Measurements from ENCODE around the gene SPSB4.

SPSB4 gene

DNA sequence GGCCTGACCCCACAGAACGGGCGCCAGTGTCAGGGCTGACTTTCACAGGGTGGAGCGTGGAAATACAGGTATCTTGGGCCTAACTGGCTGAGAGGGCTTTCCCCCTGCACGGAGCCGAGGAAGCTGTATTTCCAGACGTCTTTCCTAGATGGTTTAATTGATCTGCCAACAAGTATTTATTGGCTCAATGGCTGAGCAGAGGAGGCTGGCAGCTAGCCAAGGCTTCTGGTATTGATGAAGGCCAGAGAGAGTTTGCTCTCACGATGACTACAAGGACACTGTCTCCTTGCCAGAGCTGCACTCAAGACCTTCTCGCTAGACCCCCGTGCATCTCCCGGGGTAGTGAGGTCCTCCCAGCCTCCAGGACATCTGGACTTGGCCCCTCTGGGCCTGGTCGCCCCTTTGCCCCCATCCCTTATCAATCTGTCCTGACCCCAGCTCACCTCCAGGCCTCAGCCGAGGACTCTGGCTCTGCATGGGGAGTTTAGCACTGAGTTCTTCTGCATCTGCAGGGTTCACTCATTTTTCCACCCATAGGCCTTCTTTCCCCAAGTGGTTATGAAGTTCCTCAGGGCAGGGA lies 20.6 kb downstream of the SPSB4 start:
- DNase-seq (ENCODE audit: low read depth): no peak
- no peak overlapping the region for H3K4me3 ChIP-seq (ENCODE audit: low read depth, low read length)

DNA sequence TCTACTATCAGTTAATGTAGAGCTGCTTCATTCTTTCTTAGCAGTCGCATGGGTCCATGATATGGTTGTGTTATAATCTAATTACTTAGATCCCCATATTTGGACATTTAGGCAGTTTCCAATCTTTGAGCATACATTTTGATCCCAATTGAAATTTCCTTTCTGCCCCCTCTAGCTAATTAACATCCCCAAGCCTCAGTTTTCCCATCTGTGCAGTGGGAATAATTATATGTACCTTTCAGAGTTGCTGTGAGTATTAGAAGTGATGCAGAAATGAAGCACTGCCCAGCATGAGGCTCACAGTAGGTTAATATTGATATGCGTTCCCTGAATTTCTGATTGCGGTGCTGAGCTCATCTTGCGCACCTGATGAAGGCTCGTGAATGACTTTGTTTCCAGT lies 21.8 kb downstream of the SPSB4 start:
- no peak for DNase-seq (ENCODE audit: low read depth)

GRCh38 chr3:141073580-141073979 lies 22.4 kb downstream of the SPSB4 start:
- DNase-seq (ENCODE audit: low read depth): no peak
- H3K4me3 ChIP-seq (ENCODE audit: low read depth, low read length): no peak overlapping the region

More for the DNA sequence above, 21.8 kb downstream of the SPSB4 start:
- H3K4me3 ChIP-seq (ENCODE audit: low read depth, low read length): no peak overlapping the region

- DNase-seq (ENCODE audit: low read depth): no peak
- no peak overlapping the region for H3K4me3 ChIP-seq (ENCODE audit: low read depth, low read length)
Measured at GRCh38 chr3:141074529-141074928, 23.4 kb downstream of the SPSB4 start.

- no peak for DNase-seq (ENCODE audit: low read depth)
- H3K4me3 ChIP-seq (ENCODE audit: low read depth, low read length): no peak overlapping the region
Measured at GRCh38 chr3:141076036-141076773, 25.1 kb downstream of the SPSB4 start.

DNA sequence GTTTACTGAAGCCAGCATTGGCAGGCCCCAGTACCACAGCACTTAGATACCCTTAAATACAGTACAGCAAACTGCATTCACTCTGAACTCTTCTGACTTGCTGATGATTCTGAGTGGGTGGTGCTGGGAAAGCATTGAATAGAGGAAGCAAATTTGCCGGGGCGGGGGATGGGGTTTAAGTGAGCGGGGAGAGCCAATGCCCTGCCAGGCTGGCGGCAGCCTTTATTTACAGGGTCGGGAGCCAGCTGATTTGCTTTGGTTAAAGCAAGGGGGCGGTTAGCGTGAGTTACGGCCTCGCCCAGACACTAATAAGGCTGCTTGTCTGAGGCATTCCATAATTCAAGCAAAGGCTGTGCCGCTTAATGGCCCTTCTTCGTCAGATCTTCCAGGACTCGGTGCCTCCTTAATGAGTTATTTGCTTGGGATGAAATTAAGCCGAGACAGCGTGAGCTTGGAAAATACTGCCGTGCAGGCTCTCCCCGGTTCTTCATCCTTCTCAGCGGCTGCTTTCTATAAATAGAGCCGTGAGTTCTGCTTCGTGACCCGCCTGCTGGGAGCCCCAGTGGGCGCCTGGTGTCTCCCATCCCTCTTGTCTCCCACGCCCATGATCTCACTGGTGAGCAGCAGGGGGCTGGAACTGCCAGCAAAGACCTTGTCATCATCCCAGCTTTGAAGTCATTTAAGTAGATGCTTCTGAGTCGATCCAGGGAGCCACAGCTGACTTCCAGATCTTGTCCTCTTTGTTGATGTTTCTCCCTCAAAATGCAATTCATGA lies 25.8 kb downstream of the SPSB4 start:
- peak overlapping the region; percentile 31 for H3K4me3 ChIP-seq (ENCODE audit: low read depth, low read length)
- DNase-seq (ENCODE audit: low read depth): no peak

GRCh38 chr3:141077631-141078030 lies 26.5 kb downstream of the SPSB4 start:
- DNase-seq (ENCODE audit: low read depth): no peak
- H3K4me3 ChIP-seq (ENCODE audit: low read depth, low read length): no peak overlapping the region

- no peak for DNase-seq (ENCODE audit: low read depth)
- no peak overlapping the region for H3K4me3 ChIP-seq (ENCODE audit: low read depth, low read length)
Measured at GRCh38 chr3:141078200-141078599, 27.1 kb downstream of the SPSB4 start.

GRCh38 chr3:141080431-141080830 lies 29.3 kb downstream of the SPSB4 start:
- H3K4me3 ChIP-seq (ENCODE audit: low read depth, low read length): no peak overlapping the region
- DNase-seq (ENCODE audit: low read depth): no peak

GRCh38 chr3:141081141-141081795 lies 30.1 kb downstream of the SPSB4 start:
- DNase-seq (ENCODE audit: low read depth): no peak
- H3K4me3 ChIP-seq (ENCODE audit: low read depth, low read length): no peak overlapping the region

- DNase-seq (ENCODE audit: low read depth): no peak
- no peak overlapping the region for H3K4me3 ChIP-seq (ENCODE audit: low read depth, low read length)
Measured at GRCh38 chr3:141082064-141082463, 30.9 kb downstream of the SPSB4 start.

DNA sequence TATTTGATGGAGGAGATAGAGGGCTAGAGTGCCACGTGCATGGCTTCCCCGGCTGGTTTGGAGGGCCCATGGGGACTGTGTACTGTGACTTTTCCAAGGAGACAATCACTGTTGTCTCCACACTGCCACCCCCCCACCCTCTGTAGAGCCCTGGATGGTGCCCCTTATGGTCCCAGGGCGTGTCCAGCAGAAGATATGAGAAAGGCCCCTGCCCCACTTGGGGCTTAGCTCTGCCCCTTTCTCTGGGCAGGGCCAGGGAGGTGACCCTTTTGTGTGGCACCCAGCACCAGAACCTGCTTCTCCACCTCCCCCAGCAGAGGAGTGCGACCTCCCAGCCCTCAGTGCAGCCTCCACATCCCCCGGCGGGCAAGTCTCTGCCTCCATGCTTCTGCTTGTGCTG lies 32.1 kb downstream of the SPSB4 start:
- no peak for DNase-seq (ENCODE audit: low read depth)
- no peak overlapping the region for H3K4me3 ChIP-seq (ENCODE audit: low read depth, low read length)

GRCh38 chr3:141083836-141084649 lies 32.9 kb downstream of the SPSB4 start:
- H3K4me3 ChIP-seq (ENCODE audit: low read depth, low read length): no peak overlapping the region
- DNase-seq (ENCODE audit: low read depth): peak; percentile 46

DNA sequence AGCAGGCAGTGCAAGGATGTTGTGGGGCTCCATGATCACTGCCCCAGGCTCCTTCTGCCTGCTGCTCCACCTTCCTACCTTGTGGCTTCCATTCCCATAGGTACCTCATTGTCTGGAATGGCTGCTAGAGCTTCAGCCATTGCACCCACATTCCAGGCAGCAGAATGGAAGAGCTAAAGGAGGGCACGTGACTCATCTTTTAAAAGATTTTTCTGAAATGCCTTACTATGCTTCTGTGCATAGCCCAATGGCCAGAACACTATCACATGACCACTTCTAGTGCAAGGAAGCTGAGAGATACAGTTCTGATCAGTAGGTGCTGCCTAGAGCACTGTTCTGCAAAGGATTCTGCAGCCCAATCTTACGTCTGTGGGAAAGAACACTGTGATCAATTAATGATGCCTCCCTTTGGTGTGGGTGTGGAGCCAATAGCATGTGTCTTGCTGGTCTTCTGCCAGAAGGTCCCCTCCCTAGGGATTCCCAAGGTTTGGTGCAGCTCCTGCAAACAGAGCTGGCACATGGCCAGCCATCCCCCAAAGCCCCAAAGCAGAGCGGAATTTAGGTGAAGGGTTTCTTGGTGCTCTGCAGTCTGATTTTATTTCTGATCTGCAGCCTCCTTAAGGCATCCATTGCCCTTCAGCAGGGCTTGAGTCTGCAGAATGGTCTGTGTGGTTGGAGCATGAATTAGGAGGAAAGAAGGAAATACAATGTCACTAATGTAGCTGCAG lies 34.4 kb downstream of the SPSB4 start:
- DNase-seq (ENCODE audit: low read depth): no peak
- H3K4me3 ChIP-seq (ENCODE audit: low read depth, low read length): no peak overlapping the region

DNA sequence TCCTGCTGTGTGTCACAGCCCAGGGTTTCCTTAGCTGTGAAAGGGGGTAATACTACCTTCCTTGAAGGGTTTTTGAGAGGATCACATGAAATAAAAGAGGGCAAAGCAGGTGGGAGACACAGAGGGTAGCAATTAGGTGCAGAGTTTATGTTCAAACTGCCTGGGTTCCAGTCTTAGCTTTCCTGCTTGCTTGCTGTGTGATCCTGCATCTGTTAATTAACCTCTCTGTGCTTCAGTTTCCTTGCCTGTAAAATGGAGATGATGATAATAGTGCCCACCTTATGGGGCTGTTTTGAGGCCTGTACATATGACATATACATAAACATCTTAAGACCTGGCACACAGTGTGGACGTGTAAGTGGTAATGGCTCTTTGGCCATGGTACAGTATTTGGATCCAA lies 35.0 kb downstream of the SPSB4 start:
- H3K4me3 ChIP-seq (ENCODE audit: low read depth, low read length): no peak overlapping the region

DNA sequence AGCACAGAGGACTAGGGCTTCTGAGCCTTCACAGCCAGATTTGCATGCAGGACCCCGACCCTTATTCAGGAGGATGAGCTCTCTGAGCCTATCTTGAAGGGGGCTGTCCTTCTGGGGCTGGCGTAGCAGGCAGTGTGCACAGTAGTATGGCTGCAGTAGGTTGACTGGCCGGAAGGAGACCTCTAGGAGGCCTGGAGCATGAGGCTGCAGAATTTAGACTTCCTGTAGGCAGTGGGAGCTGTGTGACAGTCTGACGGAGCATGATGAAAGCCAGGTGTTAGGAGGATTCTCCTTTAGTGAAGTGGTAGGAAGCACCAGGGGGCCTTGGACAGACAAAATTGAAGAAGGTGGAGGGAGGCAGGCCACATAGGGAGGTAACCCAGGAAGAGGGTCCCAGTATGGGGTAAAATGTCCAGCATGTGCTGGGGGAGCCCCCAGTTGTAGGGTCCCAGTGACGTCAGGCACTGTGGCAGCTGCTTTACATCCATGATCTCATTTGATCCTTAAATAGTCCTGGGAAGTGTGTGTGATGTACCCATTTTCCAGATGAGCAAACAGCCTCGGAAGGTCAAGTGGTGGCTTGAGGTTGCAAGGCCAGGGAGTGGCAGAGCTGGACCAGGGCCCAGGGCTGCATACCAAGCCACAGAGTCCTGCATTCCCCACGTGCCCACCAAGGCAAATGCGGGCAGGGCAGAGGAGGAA lies 36.1 kb downstream of the SPSB4 start:
- no peak overlapping the region for H3K4me3 ChIP-seq (ENCODE audit: low read depth, low read length)
- DNase-seq (ENCODE audit: low read depth): no peak

More for the DNA sequence above, 35.0 kb downstream of the SPSB4 start:
- no peak for DNase-seq (ENCODE audit: low read depth)

DNA sequence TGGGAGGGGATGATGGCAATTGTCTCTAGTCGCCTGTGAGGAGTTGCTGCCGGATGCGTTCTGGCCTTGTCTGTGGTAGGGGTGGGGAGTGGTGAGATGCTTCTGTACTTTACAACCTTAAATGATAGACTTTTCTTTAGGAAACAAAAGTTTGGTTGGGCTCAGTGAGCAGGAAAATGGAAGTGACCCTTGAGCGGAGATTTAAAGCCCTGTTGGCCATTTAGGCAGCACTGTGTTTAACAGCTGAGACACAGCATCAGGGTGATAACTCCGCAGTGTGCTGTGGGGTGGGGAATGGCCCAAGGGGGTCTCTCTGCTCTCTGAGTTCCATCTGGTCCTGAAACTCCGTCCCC lies 36.6 kb downstream of the SPSB4 start:
- no peak for DNase-seq (ENCODE audit: low read depth)
- H3K4me3 ChIP-seq (ENCODE audit: low read depth, low read length): no peak overlapping the region
